Hepatocyte (in vitro differentiated cells): ENCODE data around the gene TM4SF4. TPM values are rescaled to one million over a fixed set of nuclear protein-coding genes. Genes with fewer than 3 reads are reported as not detected.

Experiments used
- DNase-seq: peaks from one replicate; pipeline ENCODE4 v3.0.0-alpha.2; 2016; ENCODE audit warnings: low spot score
- H2AFZ ChIP-seq: fragments of 200-600 bp; sonication (generic); 2 replicates; pipeline ENCODE4 v1.6.0; 2016; ENCODE audit warnings: antibody characterized with exemption, mild to moderate bottlenecking
- H3K27ac ChIP-seq: fragments of 200-600 bp; sonication (generic); 2 replicates; pipeline ENCODE4 v1.5.1; 2016; ENCODE audit warnings: mild to moderate bottlenecking
- H3K27me3 ChIP-seq: fragments of 200-600 bp; sonication (generic); 2 replicates; pipeline ENCODE4 v1.6.1; 2016
- H3K36me3 ChIP-seq: fragments of 200-600 bp; sonication (generic); replicated peaks from 2 replicates; pipeline ENCODE4 v1.5.1; 2016; ENCODE audit warnings: low read depth; ENCODE audit not compliant: insufficient read depth
- H3K4me1 ChIP-seq: fragments of 200-600 bp; sonication (generic); 2 replicates; pipeline ENCODE4 v1.5.1; 2016; ENCODE audit warnings: mild to moderate bottlenecking, moderate library complexity; ENCODE audit not compliant: insufficient read depth
- H3K4me2 ChIP-seq: fragments of 200-600 bp; sonication (generic); 2 replicates; pipeline ENCODE4 v1.6.0; 2016
- H3K4me3 ChIP-seq: fragments of 200-600 bp; sonication (generic); 2 replicates; pipeline ENCODE4 v1.5.1; 2016; ENCODE audit warnings: mild to moderate bottlenecking
- H3K79me2 ChIP-seq: fragments of 200-600 bp; sonication (generic); 2 replicates; pipeline ENCODE4 v1.6.0; 2017; ENCODE audit warnings: mild to moderate bottlenecking
- H3K9me2 ChIP-seq: fragments of 200-600 bp; sonication (generic); replicated peaks from 2 replicates; pipeline ENCODE4 v1.6.0; 2017; ENCODE audit warnings: mild to moderate bottlenecking; ENCODE audit not compliant: insufficient read depth
- H3K9me3 ChIP-seq: fragments of 200-600 bp; sonication (generic); 2 replicates; pipeline ENCODE4 v1.5.1; 2016; ENCODE audit warnings: low read depth, mild to moderate bottlenecking
- H4K20me1 ChIP-seq: fragments of 200-600 bp; sonication (generic); 2 replicates; pipeline ENCODE4 v1.6.0; 2016; ENCODE audit warnings: mild to moderate bottlenecking; ENCODE audit not compliant: insufficient read depth, poor library complexity, severe bottlenecking
- CTCF ChIP-seq: fragments of 200-600 bp; sonication (generic); IDR thresholded peaks from 2 replicates; pipeline ENCODE4 v1.5.1; 2016; ENCODE audit warnings: antibody characterized with exemption, mild to moderate bottlenecking; ENCODE audit not compliant: poor library complexity
- EZH2 ChIP-seq: fragments of 200-600 bp; sonication (generic); IDR thresholded peaks from 2 replicates; pipeline ENCODE4 v1.6.1; 2016; ENCODE audit warnings: antibody characterized with exemption, mild to moderate bottlenecking, borderline replicate concordance
- EZH2phosphoT487 ChIP-seq: fragments of 200-600 bp; sonication (generic); IDR thresholded peaks from one replicate; pipeline ENCODE4 v1.6.1; 2018; ENCODE audit warnings: antibody characterized with exemption, mild to moderate bottlenecking, low read depth, moderate library complexity; ENCODE audit not compliant: unreplicated experiment, severe bottlenecking
- WGBS: methylation state at CpG from one replicate; pipeline ENCODE4 v1.1.6; 2016; ENCODE audit warnings: low lambda C conversion rate; ENCODE audit errors: missing lambda C conversion rate; 5-methylcytosine and 5-hydroxymethylcytosine counted together
- polyA plus RNA-seq: library from polyadenylated mRNA; unstranded; fragments of >200 nt; fragmentation: Nextera tagmentation; extraction: Ambion mirVana; gene quantifications from 2 replicates; pipeline ENCODE4 v1.2.1, GENCODE V29; 2016
- total RNA-seq: library from RNA; depleted of rRNA; stranded (reverse); fragments of >200 nt; gene quantifications from 2 replicates; pipeline ENCODE4 v1.2.3, GENCODE V29; 2014

Gene TM4SF4
- total and polyA plus RNA-seq, 2 experiments from 2014 or later: 434 to 763 TPM

- Histone ChIP-seq H3K27me3 (no peaks in the 10 kb centered on the region), H3K36me3 (no peaks in the 10 kb centered on the region), H3K27ac (no peak overlapping the region), H3K4me1 (no peaks in the 10 kb centered on the region), H3K4me3 (no peak overlapping the region), H3K79me2 (no peaks in the 10 kb centered on the region), H3K9me3 (no peaks in the 10 kb centered on the region), H4K20me1 (no peaks in the 10 kb centered on the region), H3K4me2 (no peak overlapping the region), H3K9me2 (no peaks in the 10 kb centered on the region), H2AFZ (no peak overlapping the region)
- DNase-seq: no peak
- TF ChIP-seq EZH2phosphoT487 (no peak), CTCF (no peak), EZH2 (no peak)
- 85% methylated on average over 8 of the region's 8 CpGs for WGBS
Observed at GRCh38 chr3:149493315-149494021, 19.0 kb downstream of the TM4SF4 start.

DNA sequence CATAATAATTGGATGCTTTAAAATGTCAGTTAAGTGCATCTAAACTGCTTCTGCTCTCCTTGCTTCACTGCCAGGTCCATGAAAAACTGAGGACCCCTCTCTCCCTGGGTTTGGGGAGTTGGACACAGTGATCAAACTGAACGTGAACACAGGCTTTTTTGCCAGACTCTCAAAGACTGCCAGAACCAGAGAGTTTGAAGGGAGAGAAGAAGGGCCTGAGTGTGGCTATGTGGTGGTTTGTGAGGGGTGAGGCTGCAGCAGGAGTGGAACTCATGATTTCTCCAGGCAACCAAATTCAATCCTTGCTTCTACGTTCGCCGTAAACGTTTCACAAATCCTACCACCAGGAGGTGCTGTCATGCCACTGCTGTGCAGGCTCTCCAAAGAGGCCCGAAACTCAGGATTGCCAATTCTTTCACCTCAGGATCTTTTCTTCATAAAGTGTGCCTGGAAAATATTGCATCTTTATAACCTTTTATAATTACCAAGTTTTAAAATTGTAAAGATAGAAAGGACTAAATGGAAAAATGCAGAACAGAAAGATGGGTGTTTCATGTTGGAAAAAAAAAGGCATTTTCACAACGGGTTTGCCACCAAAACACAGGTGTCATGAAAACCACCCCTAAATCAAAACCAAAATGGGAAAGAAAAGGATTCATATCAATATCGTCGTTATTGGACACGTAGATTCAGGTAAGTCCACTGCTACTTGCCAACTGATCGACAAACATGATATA lies 19.7 kb downstream of the TM4SF4 start:
- 41% methylated on average over 10 of the region's 11 CpGs for whole genome bisulfite sequencing
- no peak overlapping the region for H2AFZ ChIP-seq
- DNase-seq: peak; percentile 82

GRCh38 chr3:149494759-149495580 lies 20.5 kb downstream of the TM4SF4 start:
- Histone ChIP-seq H3K9me2 (no peaks in the 10 kb centered on the region), H3K27ac (no peak overlapping the region), H2AFZ (no peak overlapping the region), H3K4me1 (no peaks in the 10 kb centered on the region), H3K4me3 (no peak overlapping the region), H3K79me2 (no peaks in the 10 kb centered on the region), H3K27me3 (no peaks in the 10 kb centered on the region), H3K9me3 (no peaks in the 10 kb centered on the region), H3K4me2 (no peak overlapping the region), H3K36me3 (no peaks in the 10 kb centered on the region), H4K20me1 (no peaks in the 10 kb centered on the region)
- no peak for TF ChIP-seq CTCF
- TF ChIP-seq EZH2phosphoT487: no peak
- no peak for TF ChIP-seq EZH2
- DNase-seq: no peak
- 91% methylated on average over 6 of the region's 6 CpGs for WGBS

More for the DNA sequence above, 19.7 kb downstream of the TM4SF4 start:
- Histone ChIP-seq H3K4me3 (no peak overlapping the region), H3K27me3 (no peaks in the 10 kb centered on the region), H3K36me3 (no peaks in the 10 kb centered on the region), H3K27ac (no peak overlapping the region), H4K20me1 (no peaks in the 10 kb centered on the region), H3K79me2 (no peaks in the 10 kb centered on the region), H3K9me2 (no peaks in the 10 kb centered on the region), H3K9me3 (no peaks in the 10 kb centered on the region), H3K4me2 (no peak overlapping the region), H3K4me1 (no peaks in the 10 kb centered on the region)
- peak; percentile 74 for TF ChIP-seq CTCF
- no peak for TF ChIP-seq EZH2
